SK-N-MC (cell line): Measurements from ENCODE around the gene ZNF189.

Experiments used
- EZH2 ChIP-seq: fragments of 200-600 bp; sonication (generic); IDR thresholded peaks from one replicate; pipeline ENCODE4 v1.6.1; 2017; ENCODE audit warnings: antibody characterized with exemption
- POLR2AphosphoS5 ChIP-seq: IDR thresholded peaks from 2 replicates; pipeline ENCODE4 v1.6.1; 2012; ENCODE audit warnings: mild to moderate bottlenecking, low read depth, low read length, borderline replicate concordance

GRCh38 chr9:101446732-101447131, 48.1 kb downstream of the ZNF189 start:
- TF ChIP-seq POLR2AphosphoS5 (no peak), EZH2 (no peak)
